GM12892 (cell line): Measurements from ENCODE around the gene SREK1IP1.

Experiments
- POLR2A ChIP-seq: IDR thresholded peaks from 2 replicates; pipeline ENCODE4 v1.6.1; 2011; ENCODE audit warnings: low read depth, low read length, control low read depth
- TAF1 ChIP-seq: IDR thresholded peaks from 2 replicates; pipeline ENCODE4 v1.6.1; 2011; ENCODE audit warnings: low read depth, mild to moderate bottlenecking, control low read depth, low read length, borderline replicate concordance

- no peak for TF ChIP-seq POLR2A
- TF ChIP-seq TAF1, result no peak
These were observed 1.6 kb downstream of the SREK1IP1 start for GRCh38 chr5:64766941-64767340.
